Measurements from ENCODE around the gene WDR54.

GRCh38 chr2:74420006-74420405 lies 1.5 kb upstream of the WDR54 start:
- TF ChIP-seq ATF2 (tag by site-specific recombination; IDR thresholded peaks at IDR 0.05; ENCODE audit: low read depth) (no peak), CTCF (tag by site-specific recombination; IDR thresholded peaks at IDR 0.05) (no peak), ZNF132 (tag by site-specific recombination; IDR thresholded peaks at IDR 0.05; ENCODE audit: borderline replicate concordance) (no peak), ZEB2 (tag by site-specific recombination; IDR thresholded peaks at IDR 0.05) (no peak), ZNF704 (tag by site-specific recombination; IDR thresholded peaks at IDR 0.05) (no peak), ZNF768 (tag by site-specific recombination; IDR thresholded peaks at IDR 0.05) (no peak), PBX3 (CRISPR knock-in tag; IDR thresholded peaks at IDR 0.05) (no peak), PRDM6 (tag by site-specific recombination; IDR thresholded peaks at IDR 0.05) (no peak), KLF16 (tag by site-specific recombination; IDR thresholded peaks at IDR 0.05) (no peak), ZNF610 (tag by site-specific recombination; IDR thresholded peaks at IDR 0.05; ENCODE audit: borderline replicate concordance) (no peak)
